Activated CD8-positive, alpha-beta memory T cell treated with anti-CD3 and anti-CD28 coated beads for 4 hours (primary cell): Measurements from ENCODE around the gene CMSS1.
"Not testable (repeated sequence)": the region's sequence is repeated elsewhere in the genome, so short reads cannot be mapped to it uniquely, and the experiment has no call there.

Source experiments
- DNase-seq, 2 donors: peaks; one replicate each; pipeline ENCODE4 v3.0.0-alpha.2; 2020; ENCODE audit warnings: low read depth in 2 of 2

The CMSS1 gene

GRCh38 chr3:99818818-99819217 is 1.2 kb downstream of the CMSS1 start:
- no peak for DNase-seq

- no peak for DNase-seq
Measured at GRCh38 chr3:99823723-99824711, 6.4 kb downstream of the CMSS1 start.

GRCh38 chr3:99825004-99825640 is 7.5 kb downstream of the CMSS1 start:
- no peak for DNase-seq

- DNase-seq, result no peak
Measured at GRCh38 chr3:99829844-99830243, 12.2 kb downstream of the CMSS1 start.

DNA sequence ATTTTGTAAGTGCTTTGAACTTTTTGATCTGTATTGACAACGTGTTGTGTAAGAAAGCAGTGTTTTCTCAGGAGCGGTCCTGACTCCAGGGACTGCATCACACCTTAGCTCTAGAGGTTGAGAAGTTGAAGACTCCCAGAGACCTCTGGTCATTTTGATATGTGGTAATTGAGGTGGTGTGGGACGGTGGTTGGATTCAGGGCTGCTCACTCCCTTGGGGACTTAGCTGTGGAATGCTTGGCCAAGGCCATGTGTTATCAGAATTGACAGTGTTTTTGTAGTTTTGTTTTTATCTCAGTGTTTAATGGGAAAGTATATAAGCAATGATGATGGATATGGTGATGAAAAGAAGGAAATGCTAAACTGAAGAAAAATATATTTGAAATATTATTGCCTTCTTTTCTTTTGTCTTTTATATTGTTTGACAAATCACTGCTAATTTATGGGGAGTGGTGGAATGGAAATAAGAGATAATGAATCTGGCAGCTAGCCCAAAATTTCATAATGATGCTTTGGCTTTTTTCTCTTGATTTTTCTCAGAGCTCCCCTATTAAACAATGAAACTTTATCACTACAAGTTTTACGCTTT is 16.0 kb downstream of the CMSS1 start:
- no peak for DNase-seq

DNA sequence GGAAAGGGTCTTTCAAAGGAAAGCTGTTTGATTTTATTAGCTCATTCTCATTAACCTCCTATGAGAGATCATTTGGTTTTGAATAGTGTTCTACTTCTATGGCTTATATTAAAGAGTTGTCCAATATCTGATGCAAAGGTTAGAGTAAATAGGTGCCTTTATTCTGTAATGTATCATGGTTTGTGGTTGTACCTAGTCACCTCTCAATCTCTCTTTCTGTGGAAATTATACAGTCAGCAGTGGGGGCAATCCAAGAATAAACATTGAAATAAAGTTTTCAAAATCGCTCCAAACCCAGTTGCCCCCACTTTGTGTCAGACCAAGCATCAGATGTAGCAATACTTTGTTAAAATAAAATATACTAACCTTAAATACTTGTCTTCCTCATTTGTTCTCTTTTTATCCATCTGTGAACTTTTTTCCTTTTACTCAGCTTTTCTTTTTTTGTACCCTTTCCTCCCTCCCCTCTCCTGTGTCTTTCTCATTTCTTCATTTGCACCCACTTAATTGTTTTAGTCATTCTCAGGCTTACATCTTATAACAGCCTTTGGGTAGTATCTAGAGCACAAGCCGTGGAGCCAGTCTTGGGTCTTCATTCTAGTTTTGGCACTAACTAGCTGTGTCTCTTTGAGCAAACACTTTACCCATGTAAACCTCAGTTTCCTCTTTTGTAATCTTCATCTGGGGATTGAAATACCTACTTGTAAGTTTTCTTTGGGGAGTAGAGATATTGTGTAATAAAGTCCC is 16.7 kb downstream of the CMSS1 start:
- no peak for DNase-seq

GRCh38 chr3:99836681-99837080 is 19.0 kb downstream of the CMSS1 start:
- no peak for DNase-seq

GRCh38 chr3:99837715-99838114 is 20.1 kb downstream of the CMSS1 start:
- DNase-seq, result no peak

DNA sequence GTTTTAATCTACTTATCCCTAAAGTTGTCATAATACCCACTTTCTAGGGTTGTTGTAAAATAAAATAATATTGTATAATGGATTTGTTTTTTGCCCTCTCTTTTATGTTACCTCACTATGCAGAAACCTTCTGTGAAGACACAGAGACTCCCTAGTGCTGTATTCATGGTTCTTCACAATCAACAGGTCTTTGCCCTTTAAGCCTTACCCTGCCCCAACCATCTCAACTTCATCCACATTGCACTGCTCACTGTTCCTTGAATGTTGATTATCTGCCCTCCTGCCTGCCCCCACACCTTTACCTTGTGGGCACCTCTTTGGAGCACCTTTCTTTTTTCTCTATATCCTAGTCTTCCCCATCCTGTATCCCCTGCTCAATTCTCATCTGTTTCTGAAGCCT is 21.1 kb downstream of the CMSS1 start:
- DNase-seq, result no peak

GRCh38 chr3:99839613-99840012 is 22.0 kb downstream of the CMSS1 start:
- DNase-seq, result no peak

DNA sequence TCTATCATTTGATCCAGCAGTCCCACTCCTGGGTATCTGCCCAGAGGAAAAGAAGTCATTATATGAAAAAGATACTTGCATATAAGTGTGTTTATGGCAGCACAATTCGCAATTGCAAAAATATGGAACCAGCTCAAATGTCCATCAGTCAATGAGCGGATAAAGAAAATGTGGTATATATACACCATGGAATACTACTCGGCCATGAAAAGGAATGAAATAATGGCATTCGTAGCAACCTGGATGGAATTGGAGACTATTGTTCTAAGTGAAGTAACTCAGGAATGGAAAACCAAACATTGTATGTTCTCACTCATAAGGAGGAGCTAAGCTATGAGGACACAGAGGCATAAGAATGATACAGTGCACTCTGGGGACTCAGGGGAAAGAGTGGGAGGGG is 24.3 kb downstream of the CMSS1 start:
- not testable (repeated sequence) for DNase-seq

GRCh38 chr3:99842826-99843589 is 25.3 kb downstream of the CMSS1 start:
- no peak for DNase-seq

GRCh38 chr3:99843590-99844258 is 26.1 kb downstream of the CMSS1 start:
- no peak for DNase-seq

DNA sequence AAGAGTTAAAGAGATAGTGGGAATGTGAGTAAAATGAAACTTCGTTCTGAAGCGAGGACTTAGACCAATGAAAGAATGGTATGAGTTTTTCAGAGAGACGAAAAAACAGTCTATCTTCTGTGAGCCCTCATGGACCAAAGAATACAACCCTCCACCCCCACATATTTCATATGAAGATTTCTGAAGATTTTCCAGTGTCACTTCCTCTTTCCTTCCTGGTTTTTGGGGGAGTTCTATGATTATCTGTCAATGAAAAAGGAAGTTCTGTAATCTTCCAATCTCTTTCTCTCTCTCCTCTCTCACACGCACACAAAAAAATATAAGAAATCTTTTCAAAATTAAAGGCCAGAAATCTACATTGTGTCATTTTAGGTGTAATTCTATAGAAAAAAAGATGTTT is 27.7 kb downstream of the CMSS1 start:
- DNase-seq, result no peak

- no peak for DNase-seq
Measured at GRCh38 chr3:99845999-99846398, 28.3 kb downstream of the CMSS1 start.

DNA sequence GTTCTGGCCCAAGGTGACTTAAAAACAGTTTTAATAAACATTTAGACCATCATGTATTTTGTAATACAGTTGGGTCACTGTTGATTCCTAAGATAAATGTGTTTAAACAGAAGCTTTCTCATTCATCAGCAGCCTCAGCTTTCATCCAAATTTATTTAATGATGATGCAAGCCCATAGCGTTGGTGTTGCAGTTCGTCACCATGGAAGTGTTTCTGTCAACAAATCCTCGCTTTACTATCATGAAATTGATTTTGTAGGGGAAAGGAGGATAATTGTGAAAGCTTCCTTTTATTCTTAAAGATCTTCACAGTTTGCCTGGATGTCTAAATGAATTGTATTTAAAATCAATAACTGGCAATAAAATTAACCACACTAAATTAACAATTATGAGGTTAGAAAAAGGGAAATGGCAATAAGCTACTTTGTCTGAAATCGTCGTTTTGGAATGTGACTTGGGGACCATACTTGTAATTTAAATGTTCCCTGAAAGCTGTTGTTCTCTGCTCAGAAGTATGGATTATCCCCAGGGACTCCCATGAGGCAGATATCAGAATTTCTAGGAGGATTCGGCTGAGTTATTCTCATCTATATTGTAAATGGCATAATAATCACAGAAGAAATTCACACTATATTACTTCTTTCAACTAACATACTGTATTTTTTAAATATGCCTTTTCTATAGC is 29.0 kb downstream of the CMSS1 start:
- DNase-seq, result no peak

- DNase-seq, result no peak
Measured at GRCh38 chr3:99848433-99848832, 30.8 kb downstream of the CMSS1 start.

- DNase-seq, result no peak
Measured at GRCh38 chr3:99850608-99851007, 32.9 kb downstream of the CMSS1 start.

DNA sequence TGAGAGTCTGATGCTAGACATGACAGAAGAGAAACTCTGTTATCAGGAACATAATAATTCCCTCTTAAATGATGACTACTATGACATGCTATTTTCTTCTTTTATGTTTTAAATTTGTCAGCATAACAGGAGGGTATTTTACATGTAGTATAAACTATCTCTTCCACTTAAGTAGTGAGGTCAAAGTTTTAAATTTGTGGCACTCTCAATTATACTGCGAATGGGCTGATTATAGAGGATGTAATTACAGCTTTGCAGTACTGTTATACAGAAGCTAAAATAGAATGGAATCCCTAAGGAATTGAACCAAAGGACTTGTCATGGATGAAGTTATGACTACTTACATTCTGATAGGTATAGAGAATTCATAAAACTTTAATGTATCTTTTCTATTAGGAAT is 34.3 kb downstream of the CMSS1 start:
- no peak for DNase-seq

GRCh38 chr3:99852851-99853250 is 35.2 kb downstream of the CMSS1 start:
- no peak for DNase-seq
